Liver (tissue), 10 donors: ENCODE measurements around the gene LEMD1. TPM values are rescaled to one million over a fixed set of nuclear protein-coding genes. Genes with fewer than 3 reads are reported as not detected.

Experiments
- DNase-seq: peaks from one replicate; pipeline ENCODE4 v3.0.0-alpha.2; 2017; ENCODE audit warnings: low spot score
- H3K27ac ChIP-seq, 2 donors: one replicate each; pipeline ENCODE4 v1.7.0; 2013; ENCODE audit warnings: inconsistent platforms in 2 of 2, low read length in 2 of 2, control low read depth in 1 of 2, low read depth in 1 of 2, mild to moderate bottlenecking in 1 of 2
- H3K27me3 ChIP-seq, 4 donors: one replicate each; pipeline versions ENCODE4 v1.6.1 to v1.7.0; 2013; ENCODE audit warnings: low read length in 3 of 4, inconsistent platforms in 1 of 4, mild to moderate bottlenecking in 1 of 4, moderate library complexity in 1 of 4; ENCODE audit not compliant: control insufficient read depth in 4 of 4, insufficient read depth in 4 of 4
- H3K36me3 ChIP-seq, 4 donors: one replicate each; pipeline versions ENCODE4 v1.6.1 to v1.7.0; 2013; ENCODE audit warnings: low read length in 3 of 4, mild to moderate bottlenecking in 3 of 4, low read depth in 1 of 4, moderate library complexity in 1 of 4; ENCODE audit not compliant: control insufficient read depth in 4 of 4, insufficient read depth in 3 of 4
- H3K4me1 ChIP-seq, 4 donors: one replicate each; pipeline versions ENCODE4 v1.6.1 to v1.7.0; 2013; ENCODE audit warnings: low read length in 3 of 4, mild to moderate bottlenecking in 3 of 4, moderate library complexity in 1 of 4; ENCODE audit not compliant: control insufficient read depth in 4 of 4, insufficient read depth in 4 of 4
- H3K4me3 ChIP-seq, 3 donors: one replicate each; pipeline versions ENCODE4 v1.6.1 to v1.7.0; 2013; ENCODE audit warnings: low read length in 3 of 3, control low read depth in 1 of 3, low read depth in 1 of 3, mild to moderate bottlenecking in 1 of 3
- H3K9ac ChIP-seq, 2 donors: one replicate each; pipeline ENCODE4 v1.7.0; 2013; ENCODE audit warnings: low read length in 2 of 2, mild to moderate bottlenecking in 2 of 2, moderate library complexity in 2 of 2, control low read depth in 1 of 2, low read depth in 1 of 2
- H3K9me3 ChIP-seq, 4 donors: one replicate each; pipeline versions ENCODE4 v1.6.1 to v1.7.0; 2013; ENCODE audit warnings: low read length in 3 of 4; ENCODE audit not compliant: control insufficient read depth in 4 of 4
- CTCF ChIP-seq: fragments of 150-350 bp; IDR thresholded peaks from 2 replicates; pipeline ENCODE4 v1.5.1; 2017; ENCODE audit warnings: improper control_type of control experiment, low read depth, low read length; ENCODE audit not compliant: missing input control
- FOXA1 ChIP-seq: IDR thresholded peaks from 2 replicates; pipeline ENCODE4 v1.6.1; 2016; ENCODE audit warnings: antibody characterized with exemption
- GABPA ChIP-seq, 2 donors: IDR thresholded peaks in 1 of 2; conservative IDR thresholded peaks in 1 of 2; 2 replicates each; pipeline ENCODE4 v1.6.1; 2016; ENCODE audit warnings: antibody characterized with exemption in 2 of 2, mild to moderate bottlenecking in 1 of 2, moderate library complexity in 1 of 2
- HNF4A ChIP-seq, 2 donors: conservative IDR thresholded peaks; 2 replicates each; pipeline ENCODE4 v1.6.1; 2016; ENCODE audit warnings: antibody characterized with exemption in 2 of 2, mild to moderate bottlenecking in 2 of 2
- HNF4G ChIP-seq: IDR thresholded peaks from 2 replicates; pipeline ENCODE4 v1.6.1; 2016; ENCODE audit warnings: antibody characterized with exemption
- JUND ChIP-seq, 2 donors: IDR thresholded peaks; 2 replicates each; pipeline ENCODE4 v1.6.1; 2016; ENCODE audit warnings: antibody characterized with exemption in 2 of 2
- MAX ChIP-seq: IDR thresholded peaks from 2 replicates; pipeline ENCODE4 v1.6.1; 2016; ENCODE audit warnings: antibody characterized with exemption
- NR2F2 ChIP-seq: IDR thresholded peaks from 2 replicates; pipeline ENCODE4 v1.6.1; 2016; ENCODE audit warnings: antibody characterized with exemption
- RAD21 ChIP-seq, 2 donors: IDR thresholded peaks; 2 replicates each; pipeline ENCODE4 v1.6.1; 2016; ENCODE audit warnings: antibody characterized with exemption in 2 of 2, mild to moderate bottlenecking in 2 of 2
- RXRA ChIP-seq, 2 donors: IDR thresholded peaks; 2 replicates each; pipeline ENCODE4 v1.6.1; 2017 to 2018; ENCODE audit warnings: antibody characterized with exemption in 2 of 2, mild to moderate bottlenecking in 1 of 2
- SP1 ChIP-seq: IDR thresholded peaks from 2 replicates; pipeline ENCODE4 v1.6.1; 2018; ENCODE audit warnings: antibody characterized with exemption, mild to moderate bottlenecking
- TAF1 ChIP-seq: conservative IDR thresholded peaks from 2 replicates; pipeline ENCODE4 v1.6.1; 2016; ENCODE audit warnings: antibody characterized with exemption, mild to moderate bottlenecking
- YY1 ChIP-seq: IDR thresholded peaks from 2 replicates; pipeline ENCODE4 v1.6.1; 2016; ENCODE audit warnings: antibody characterized with exemption, mild to moderate bottlenecking
- ZBTB33 ChIP-seq: IDR thresholded peaks from 2 replicates; pipeline ENCODE4 v1.6.1; 2016; ENCODE audit warnings: antibody characterized with exemption
- WGBS: extraction: QIAGEN DNeasy Blood & Tissue Kit; methylation state at CpG from one replicate; pipeline ENCODE4 v1.1.7; 2013; 5-methylcytosine and 5-hydroxymethylcytosine counted together
- polyA plus RNA-seq, 2 donors: library from polyadenylated mRNA; stranded (reverse) in 1 of 2; unstranded in 1 of 2; fragments of 200-250 nt in 1 of 2; fragments of >200 nt in 1 of 2; fragmentation: Nextera tagmentation in 1 of 2; extraction: Ambion mirVana in 1 of 2; gene quantifications; one replicate each; pipeline versions ENCODE4 v1.2.1 to v1.2.3, GENCODE V29; 2013 to 2015
- small RNA-seq: library from RNA; depleted of rRNA; stranded (forward); fragments of <200 nt; gene quantifications from one replicate; pipeline ENCODE3, GENCODE V24; 2014
- total RNA-seq, 2 donors: library from RNA; depleted of rRNA; stranded (reverse); fragments of >200 nt; gene quantifications; one replicate each; pipeline ENCODE4 v1.2.3, GENCODE V29; 2014
- donor health status: healthy.
- donor health status: healthy.
- donor health status: healthy.
- donor health status: healthy.
- donor health status: healthy.

Gene LEMD1
- total and polyA plus RNA-seq, 4 donors = not detected

- no peaks in the 10 kb centered on the region for H3K4me1 ChIP-seq
- H3K9ac ChIP-seq = no peak overlapping the region
- no peaks in the 10 kb centered on the region for H3K27me3 ChIP-seq
- peak; percentile 78 for DNase-seq
- no peak overlapping the region for H3K4me3 ChIP-seq
- 4% methylated on average over 4 of the region's 4 CpGs for WGBS
- no peak overlapping the region for H3K27ac ChIP-seq
- no peaks in the 10 kb centered on the region for H3K36me3 ChIP-seq
- no peak for TF ChIP-seq NR2F2
- no peak for TF ChIP-seq YY1
- peak; percentile 94 for TF ChIP-seq CTCF
- no peak for TF ChIP-seq TAF1
- TF ChIP-seq HNF4A (conservative IDR thresholded peaks at IDR 0.05) = peak; percentile 33 to 61
- TF ChIP-seq RAD21 (IDR thresholded peaks at IDR 0.05) = peak; percentile 87 to 90
- no peaks in the 10 kb centered on the region for H3K9me3 ChIP-seq
These were observed 86.2 kb downstream of the LEMD1 start for GRCh38 chr1:205335692-205336091.

GRCh38 chr1:205332015-205332791 is 89.7 kb downstream of the LEMD1 start:
- H3K4me3 ChIP-seq = no peak overlapping the region
- H3K27ac ChIP-seq = no peak overlapping the region
- no peak for TF ChIP-seq MAX
- no peak for TF ChIP-seq RAD21 (IDR thresholded peaks at IDR 0.05)
- no peak for TF ChIP-seq GABPA (IDR thresholded peaks at IDR 0.05 in 1 of 2, conservative IDR thresholded peaks at IDR 0.05 in 1 of 2)
- TF ChIP-seq HNF4G = no peak
- no peak for TF ChIP-seq ZBTB33
- TF ChIP-seq FOXA1 = no peak
- TF ChIP-seq CTCF = no peak
- no peak for TF ChIP-seq JUND (IDR thresholded peaks at IDR 0.05)
- TF ChIP-seq SP1 = no peak
- TF ChIP-seq NR2F2 = no peak
- no peak for TF ChIP-seq RXRA (IDR thresholded peaks at IDR 0.05)
- H3K9me3 ChIP-seq = no peaks in the 10 kb centered on the region
- H3K36me3 ChIP-seq = no peaks in the 10 kb centered on the region
- no peaks in the 10 kb centered on the region for H3K27me3 ChIP-seq
- WGBS = 87% methylated on average over 11 of the region's 11 CpGs
- no peaks in the 10 kb centered on the region for H3K4me1 ChIP-seq
- no peak overlapping the region for H3K9ac ChIP-seq
- no peak for DNase-seq

Small RNAs within 50 kb of the gene (small RNA-seq; reads per million reads assigned to genes)
- gene MIR135B (0.29 reads per million, percentile 25 among the genes with 10 or more reads in this experiment), gene SNRPGP10 (not detected)

Other genes with a start within 250 kb of the LEMD1 start
- gene DSTYK, start 210.4 kb downstream of the LEMD1 start, total RNA-seq = 1 to 10 TPM; 4.1 to 9.9 TPM
- 1 to 10 TPM; 1.5 to 1.9 TPM for gene DSTYK, start 210.4 kb downstream of the LEMD1 start, polyA plus RNA-seq
- gene TMCC2, start 194.1 kb downstream of the LEMD1 start, total RNA-seq = 100 to 1,000 TPM in 1 of 2 donors, under 1 TPM in 1; 0.25 to 452 TPM
- under 1 TPM; 0.06 to 0.17 TPM for gene TMCC2, start 194.1 kb downstream of the LEMD1 start, polyA plus RNA-seq
- 1 to 10 TPM; 1.3 to 1.7 TPM for gene NUAK2, start 100.3 kb downstream of the LEMD1 start, total RNA-seq
- 1 to 10 TPM; 2.4 TPM for gene NUAK2, start 100.3 kb downstream of the LEMD1 start, polyA plus RNA-seq
- under 1 TPM in 1 of 2 donors, not detected in 1; 0.05 TPM for gene KLHDC8A, start 65.1 kb downstream of the LEMD1 start, total RNA-seq
- under 1 TPM in 1 of 2 donors, not detected in 1; 0.02 TPM for gene KLHDC8A, start 65.1 kb downstream of the LEMD1 start, polyA plus RNA-seq
- not detected for gene BLACAT1, start 34.0 kb upstream of the LEMD1 start, total RNA-seq
- not detected for gene BLACAT1, start 34.0 kb upstream of the LEMD1 start, polyA plus RNA-seq
- gene CDK18, start 82.6 kb upstream of the LEMD1 start, total RNA-seq = 1 to 10 TPM; 3.1 to 3.7 TPM
- gene CDK18, start 82.6 kb upstream of the LEMD1 start, polyA plus RNA-seq = 1 to 10 TPM; 2.4 to 3.0 TPM
- gene ELK4, start 210.0 kb upstream of the LEMD1 start, total RNA-seq = 10 to 100 TPM in 1 of 2 donors, 1 to 10 TPM in 1; 9.2 to 20.2 TPM
- 1 to 10 TPM; 3.5 to 4.7 TPM for gene ELK4, start 210.0 kb upstream of the LEMD1 start, polyA plus RNA-seq